GM19397 (cell line): ENCODE data around the gene GPR146.

ENCODE experiments used
- ATAC-seq: cut with Tn5 transposase; IDR thresholded peaks from one replicate; pipeline ENCODE4 v1.9.1; 2021; ENCODE audit warnings: mild to moderate bottlenecking, moderate library complexity; ENCODE audit not compliant: unreplicated experiment

GPR146 gene

GRCh38 chr7:1090686-1091643 lies 46.6 kb downstream of the GPR146 start:
- ATAC-seq = no peak

DNA sequence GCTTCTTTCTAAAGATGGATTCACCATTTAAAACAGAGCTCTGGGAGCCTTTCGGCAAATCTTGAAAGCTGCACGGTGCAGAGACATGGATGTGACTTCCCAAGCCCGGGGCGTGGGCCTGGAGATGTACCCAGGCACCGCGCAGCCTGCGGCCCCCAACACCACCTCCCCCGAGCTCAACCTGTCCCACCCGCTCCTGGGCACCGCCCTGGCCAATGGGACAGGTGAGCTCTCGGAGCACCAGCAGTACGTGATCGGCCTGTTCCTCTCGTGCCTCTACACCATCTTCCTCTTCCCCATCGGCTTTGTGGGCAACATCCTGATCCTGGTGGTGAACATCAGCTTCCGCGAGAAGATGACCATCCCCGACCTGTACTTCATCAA lies 47.3 kb downstream of the GPR146 start:
- ATAC-seq = no peak

DNA sequence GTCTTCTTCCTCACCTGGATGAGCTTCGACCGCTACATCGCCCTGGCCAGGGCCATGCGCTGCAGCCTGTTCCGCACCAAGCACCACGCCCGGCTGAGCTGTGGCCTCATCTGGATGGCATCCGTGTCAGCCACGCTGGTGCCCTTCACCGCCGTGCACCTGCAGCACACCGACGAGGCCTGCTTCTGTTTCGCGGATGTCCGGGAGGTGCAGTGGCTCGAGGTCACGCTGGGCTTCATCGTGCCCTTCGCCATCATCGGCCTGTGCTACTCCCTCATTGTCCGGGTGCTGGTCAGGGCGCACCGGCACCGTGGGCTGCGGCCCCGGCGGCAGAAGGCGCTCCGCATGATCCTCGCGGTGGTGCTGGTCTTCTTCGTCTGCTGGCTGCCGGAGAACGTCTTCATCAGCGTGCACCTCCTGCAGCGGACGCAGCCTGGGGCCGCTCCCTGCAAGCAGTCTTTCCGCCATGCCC lies 47.9 kb downstream of the GPR146 start:
- ATAC-seq = no peak

DNA sequence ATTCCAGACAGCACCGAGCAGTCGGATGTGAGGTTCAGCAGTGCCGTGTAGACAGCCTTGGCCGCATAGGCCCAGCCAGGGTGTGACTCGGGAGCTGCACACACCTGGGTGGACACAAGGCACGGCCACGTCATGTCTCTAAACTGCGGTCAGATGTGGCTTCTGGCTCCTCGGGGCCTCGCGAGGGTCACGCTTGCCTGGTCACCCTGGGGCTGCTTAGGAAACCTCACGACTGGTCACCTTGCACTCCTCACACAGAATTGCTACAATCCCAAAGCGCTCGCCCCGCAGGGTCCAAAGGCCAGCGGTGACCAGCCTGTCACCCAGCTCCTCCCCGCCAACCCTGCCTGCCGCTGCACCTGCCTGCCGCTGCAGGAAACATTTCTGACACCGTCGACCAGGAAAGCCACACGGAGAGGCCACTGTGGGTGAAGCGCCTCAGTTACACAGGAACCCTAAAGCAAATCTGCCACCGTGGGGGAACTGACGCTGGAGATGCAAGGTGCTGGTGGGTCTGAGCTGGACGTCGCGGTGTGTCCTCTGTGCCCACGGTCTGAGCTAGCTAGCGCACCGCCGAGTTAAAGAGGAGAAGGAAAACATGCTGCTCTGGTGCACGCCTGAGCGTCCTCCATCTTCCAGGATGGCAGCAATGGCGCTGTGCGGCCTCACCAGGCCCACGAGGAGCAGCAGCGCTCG lies 48.6 kb downstream of the GPR146 start:
- no peak for ATAC-seq

DNA sequence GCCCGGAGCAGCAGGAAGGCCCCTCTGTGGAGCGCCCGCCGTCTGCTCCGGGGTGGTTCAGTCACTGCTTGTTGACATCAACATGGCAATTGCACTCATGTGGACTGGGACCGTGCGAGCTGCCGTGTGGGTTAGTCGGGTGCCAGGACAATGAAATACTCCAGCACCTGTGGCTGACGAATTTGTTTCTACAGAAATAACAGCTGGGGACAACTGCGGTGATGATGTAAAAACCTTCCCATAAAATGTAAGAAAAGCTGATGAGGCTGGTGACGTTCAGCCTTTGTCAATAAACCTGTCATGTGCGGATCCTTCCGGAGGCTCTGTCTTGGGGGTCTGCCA lies 49.1 kb downstream of the GPR146 start:
- ATAC-seq = no peak

DNA sequence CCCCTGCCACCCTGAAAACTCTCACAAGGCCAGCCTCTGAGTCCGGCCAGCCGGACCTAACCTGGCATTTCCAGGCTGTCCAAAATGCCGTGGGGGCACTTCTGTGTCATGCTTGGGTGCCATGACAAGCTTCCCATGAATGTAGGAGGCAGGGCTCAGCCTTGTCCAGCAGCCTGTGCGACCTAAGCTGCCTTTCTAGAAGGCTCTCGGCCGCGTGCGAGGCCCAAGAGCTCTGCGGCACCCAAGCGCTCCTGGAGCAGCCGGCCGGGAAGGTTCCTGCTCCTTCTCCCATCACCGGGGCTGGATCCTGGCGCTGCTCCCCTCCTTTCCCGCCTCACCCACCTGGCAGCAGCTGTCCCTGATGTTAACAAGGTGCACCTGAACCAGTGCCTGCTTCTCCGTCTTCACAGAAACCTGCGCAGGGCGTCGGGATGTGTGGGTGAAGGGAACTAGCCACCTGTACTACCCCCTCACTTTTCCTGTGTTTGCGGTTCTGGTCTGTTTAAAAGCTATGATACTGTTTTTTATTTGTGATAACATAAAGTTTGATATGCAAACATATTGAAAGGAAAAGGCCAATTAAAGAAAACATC lies 49.7 kb downstream of the GPR146 start:
- no peak for ATAC-seq

- ATAC-seq = no peak
These were observed 50.5 kb downstream of the GPR146 start for GRCh38 chr7:1094870-1095269.

- ATAC-seq = no peak
These were observed 51.3 kb downstream of the GPR146 start for GRCh38 chr7:1095621-1096155.

GRCh38 chr7:1096156-1097119 lies 52.1 kb downstream of the GPR146 start:
- no peak for ATAC-seq

GRCh38 chr7:1097120-1097504 lies 52.8 kb downstream of the GPR146 start:
- ATAC-seq = no peak

DNA sequence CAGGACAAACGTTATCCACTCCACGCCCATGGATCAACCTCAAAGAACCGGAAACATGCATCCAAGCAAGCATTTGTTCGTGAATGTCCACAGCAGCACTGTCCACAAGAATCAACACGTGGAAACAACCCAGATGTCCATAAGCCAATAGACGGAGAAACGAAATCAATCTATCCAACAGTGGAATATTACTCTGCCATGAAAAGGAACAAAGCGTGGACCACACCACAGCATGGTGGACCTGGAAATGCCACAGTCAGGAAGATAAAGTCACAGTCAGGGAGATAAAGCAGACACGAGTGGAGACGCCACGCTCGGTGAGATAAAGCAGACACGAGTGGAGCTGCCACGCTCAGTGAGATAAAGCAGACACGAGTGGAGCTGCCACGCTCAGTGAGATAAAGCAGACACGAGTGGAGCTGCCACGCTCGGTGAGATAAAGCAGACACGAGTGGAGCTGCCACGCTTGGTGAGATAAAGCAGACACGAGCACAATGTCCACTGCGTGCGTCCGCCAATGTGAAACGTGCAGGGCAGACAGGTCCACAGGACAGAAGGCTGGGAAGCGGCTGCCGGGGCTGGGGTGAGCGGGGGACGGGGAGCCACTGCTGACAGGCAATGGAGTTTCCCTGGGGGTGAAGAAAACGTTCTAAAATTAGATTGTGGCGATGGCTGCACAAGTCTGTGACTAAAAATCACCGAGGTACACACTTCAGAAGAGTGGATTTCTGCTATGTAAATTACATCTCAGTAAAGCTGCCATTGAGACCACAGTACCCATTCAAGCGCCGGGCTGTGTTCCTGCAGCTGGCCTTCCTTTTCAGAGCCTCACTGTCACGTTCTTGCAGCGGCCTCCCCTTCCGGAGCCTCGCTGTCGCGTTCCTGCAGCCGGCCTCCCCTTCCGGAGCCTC lies 54.2 kb downstream of the GPR146 start:
- ATAC-seq = no peak

GRCh38 chr7:1099154-1099542 lies 54.8 kb downstream of the GPR146 start:
- no peak for ATAC-seq

- no peak for ATAC-seq
These were observed 55.3 kb downstream of the GPR146 start for GRCh38 chr7:1099637-1100036.

DNA sequence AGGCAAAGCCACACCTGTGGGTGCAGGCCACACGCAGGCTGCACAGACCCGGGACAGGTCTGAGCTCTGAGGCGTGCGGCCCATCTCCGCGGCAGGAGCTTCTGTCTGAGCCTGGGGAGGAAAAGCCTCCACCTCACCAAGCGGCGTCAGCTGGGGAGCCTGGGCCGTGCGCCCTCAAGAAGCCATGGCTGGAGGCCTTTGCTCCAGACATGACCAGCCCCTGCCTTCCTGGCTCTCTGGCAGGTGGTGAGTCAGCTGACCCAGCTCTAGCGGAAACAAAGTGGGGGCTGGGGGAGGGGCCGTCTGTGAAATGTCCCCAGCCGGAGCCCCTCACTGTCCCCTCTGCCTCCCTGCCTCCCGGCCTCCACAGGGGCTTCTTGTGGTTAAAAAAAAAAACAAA lies 56.0 kb downstream of the GPR146 start:
- ATAC-seq = no peak

GRCh38 chr7:1100834-1101562 lies 56.7 kb downstream of the GPR146 start:
- no peak for ATAC-seq

- ATAC-seq = no peak
These were observed 57.5 kb downstream of the GPR146 start for GRCh38 chr7:1101563-1102431.

- no peak for ATAC-seq
These were observed 58.9 kb downstream of the GPR146 start for GRCh38 chr7:1103009-1103788.
